AG08396 (cell line): Measurements from ENCODE around the gene YIPF3.
"Not testable (repeated sequence)": the region's sequence is repeated elsewhere in the genome, so short reads cannot be mapped to it uniquely, and the experiment has no call there.

Experiments used
- DNase-seq: peaks from one replicate; pipeline ENCODE4 v3.0.0; 2012; ENCODE audit warnings: low spot score, mixed read lengths

The YIPF3 gene

GRCh38 chr6:43516697-43517504 lies at the start of gene YIPF3, which contains the start of gene POLR1C:
YIPF3 (minus strand) TSS chr6:43516926; CDS start chr6:43516807, 119 bp downstream.
POLR1C (plus strand) TSS chr6:43517089; CDS start chr6:43517110, 21 bp downstream.
- DNase-seq = peak; percentile 98

- no peak for DNase-seq
Observed at GRCh38 chr6:43559328-43559727, 42.6 kb upstream of the YIPF3 start.

- not testable (repeated sequence) for DNase-seq
Observed at GRCh38 chr6:43557620-43558019, 40.9 kb upstream of the YIPF3 start.

- DNase-seq = no peak
Observed at GRCh38 chr6:43547222-43547621, 30.5 kb upstream of the YIPF3 start.

GRCh38 chr6:43544461-43544860 lies 27.7 kb upstream of the YIPF3 start:
- DNase-seq = no peak

- no peak for DNase-seq
Observed at GRCh38 chr6:43541774-43542471, 25.2 kb upstream of the YIPF3 start.

GRCh38 chr6:43540507-43540906 lies 23.8 kb upstream of the YIPF3 start:
- no peak for DNase-seq

- DNase-seq = not testable (repeated sequence)
Observed at GRCh38 chr6:43539409-43539808, 22.7 kb upstream of the YIPF3 start.

GRCh38 chr6:43538986-43539385 lies 22.3 kb upstream of the YIPF3 start:
- DNase-seq = not testable (repeated sequence)

GRCh38 chr6:43532201-43532600 lies 15.5 kb upstream of the YIPF3 start:
- DNase-seq = peak; percentile 31

- DNase-seq = no peak
Observed at GRCh38 chr6:43524483-43524961, 7.8 kb upstream of the YIPF3 start.

GRCh38 chr6:43523284-43523683 lies 6.6 kb upstream of the YIPF3 start:
- DNase-seq = no peak

- DNase-seq = no peak
Observed at GRCh38 chr6:43522547-43523261, 6.0 kb upstream of the YIPF3 start.

GRCh38 chr6:43521836-43522235 lies 5.1 kb upstream of the YIPF3 start:
- DNase-seq = no peak

- no peak for DNase-seq
Observed at GRCh38 chr6:43520097-43520496, 3.4 kb upstream of the YIPF3 start.

GRCh38 chr6:43517505-43518357 lies 1.0 kb upstream of the YIPF3 start:
- DNase-seq = no peak

- DNase-seq = no peak
Observed at GRCh38 chr6:43516367-43516696, 394 bp downstream of the YIPF3 start.

GRCh38 chr6:43515808-43516207 lies 918 bp downstream of the YIPF3 start:
- no peak for DNase-seq

GRCh38 chr6:43511824-43512415 lies 4.8 kb downstream of the YIPF3 start:
- DNase-seq = no peak

GRCh38 chr6:43510827-43511163 lies 5.9 kb downstream of the YIPF3 start:
- DNase-seq = no peak
